ENCODE data around the gene ERP29. TPM values are rescaled to one million over a fixed set of nuclear protein-coding genes. Genes with fewer than 3 reads are reported as not detected.

Gene ERP29
- total RNA-seq (ENCODE audit: low replicate concordance) = 56.0 and 77.7 TPM in 2 replicates

GRCh38 chr12:112012775-112013600 lies at the start of gene ERP29, which contains the start of gene TMEM116:
Gene ERP29, plus strand, starts transcription at chr12:112013426. Its CDS starts 40 bp downstream, at chr12:112013466.
Gene TMEM116, minus strand, starts transcription at chr12:112013165. Its CDS starts 7,895 bp downstream, at chr12:112005270.
- H3K4me3 ChIP-seq (ENCODE audit: low read depth, low read length) = peak within 1 kb of the TSS; percentile 95
- peak; percentile 71 for TF ChIP-seq CTCF (IDR thresholded peaks at IDR 0.05; ENCODE audit: insufficient read depth, low read length)
- peak; percentile 98 for DNase-seq (ENCODE audit: low read depth)

GRCh38 chr12:111964935-111965334 lies 48.3 kb upstream of the ERP29 start:
- no peak for TF ChIP-seq CTCF (IDR thresholded peaks at IDR 0.05; ENCODE audit: insufficient read depth, low read length)

GRCh38 chr12:111971800-111972199 lies 41.4 kb upstream of the ERP29 start:
- H3K4me3 ChIP-seq (ENCODE audit: low read depth, low read length) = no peak overlapping the region
- no peak for TF ChIP-seq CTCF (IDR thresholded peaks at IDR 0.05; ENCODE audit: insufficient read depth, low read length)

More at GRCh38 chr12:111964935-111965334, 48.3 kb upstream of the ERP29 start:
- H3K4me3 ChIP-seq (ENCODE audit: low read depth, low read length) = no peak overlapping the region
- no peak for DNase-seq (ENCODE audit: low read depth)

GRCh38 chr12:111975161-111975931 lies 37.9 kb upstream of the ERP29 start:
- TF ChIP-seq CTCF (IDR thresholded peaks at IDR 0.05; ENCODE audit: insufficient read depth, low read length) = no peak
- no peak for DNase-seq (ENCODE audit: low read depth)
- H3K4me3 ChIP-seq (ENCODE audit: low read depth, low read length) = no peak overlapping the region

More at GRCh38 chr12:111971800-111972199, 41.4 kb upstream of the ERP29 start:
- no peak for DNase-seq (ENCODE audit: low read depth)

- H3K4me3 ChIP-seq (ENCODE audit: low read depth, low read length) = no peak overlapping the region
- no peak for TF ChIP-seq CTCF (IDR thresholded peaks at IDR 0.05; ENCODE audit: insufficient read depth, low read length)
- DNase-seq (ENCODE audit: low read depth) = no peak
Measured at GRCh38 chr12:111976291-111976690, 36.9 kb upstream of the ERP29 start.

- H3K4me3 ChIP-seq (ENCODE audit: low read depth, low read length) = no peak overlapping the region
- no peak for TF ChIP-seq CTCF (IDR thresholded peaks at IDR 0.05; ENCODE audit: insufficient read depth, low read length)
- no peak for DNase-seq (ENCODE audit: low read depth)
Measured at GRCh38 chr12:111976860-111977259, 36.4 kb upstream of the ERP29 start.

All from fibroblast of the aortic adventitia (primary cell).